ENCODE measurements around the gene NHLH1.

Gene NHLH1

DNA sequence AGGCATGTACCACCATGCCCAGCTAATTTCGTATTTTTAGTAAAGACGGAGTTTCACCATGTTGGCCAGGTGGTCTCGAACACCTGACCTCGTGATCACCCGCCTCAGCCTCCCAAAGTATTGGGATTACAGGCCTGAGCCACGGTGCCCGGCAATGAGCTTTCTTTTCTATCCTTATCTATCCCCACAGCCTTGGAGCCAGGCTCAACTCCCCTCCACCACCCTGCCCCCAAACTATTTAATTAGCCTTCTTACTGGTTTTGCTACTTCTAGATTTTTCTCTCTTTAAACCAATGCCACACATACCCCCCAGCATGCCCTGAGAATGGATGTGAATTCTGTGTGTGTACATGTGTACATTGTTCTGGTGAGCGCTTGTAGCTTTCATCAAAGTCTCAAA lies 27.8 kb downstream of the NHLH1 start:
- Histone ChIP-seq H3K27me3 (replicated peaks; ENCODE audit: control insufficient read depth, insufficient read depth, low read length) (no peaks in the 10 kb centered on the region), H3K4me3 (replicated peaks; ENCODE audit: low read depth, low read length) (no peak overlapping the region), H3K36me3 (ENCODE audit: control insufficient read depth, insufficient read depth, low read length) (no peaks in the 10 kb centered on the region)
- no peak for DNase-seq (ENCODE audit: extremely low read depth, insufficient read length)
- TF ChIP-seq CTCF (IDR thresholded peaks at IDR 0.05; ENCODE audit: insufficient read depth, low read length, poor library complexity, severe bottlenecking): no peak

GRCh38 chr1:160397651-160398050 lies 30.8 kb downstream of the NHLH1 start:
- no peak overlapping the region for H3K4me3 ChIP-seq (replicated peaks; ENCODE audit: low read depth, low read length)
- DNase-seq (ENCODE audit: extremely low read depth, insufficient read length): no peak
- H3K27me3 ChIP-seq (replicated peaks; ENCODE audit: control insufficient read depth, insufficient read depth, low read length): no peaks in the 10 kb centered on the region
- no peaks in the 10 kb centered on the region for H3K36me3 ChIP-seq (ENCODE audit: control insufficient read depth, insufficient read depth, low read length)
- TF ChIP-seq CTCF (IDR thresholded peaks at IDR 0.05; ENCODE audit: insufficient read depth, low read length, poor library complexity, severe bottlenecking): no peak

- H3K27me3 ChIP-seq (replicated peaks; ENCODE audit: control insufficient read depth, insufficient read depth, low read length): no peaks in the 10 kb centered on the region
- no peak for TF ChIP-seq CTCF (IDR thresholded peaks at IDR 0.05; ENCODE audit: insufficient read depth, low read length, poor library complexity, severe bottlenecking)
- no peaks in the 10 kb centered on the region for H3K36me3 ChIP-seq (ENCODE audit: control insufficient read depth, insufficient read depth, low read length)
- H3K4me3 ChIP-seq (replicated peaks; ENCODE audit: low read depth, low read length): no peak overlapping the region
- no peak for DNase-seq (ENCODE audit: extremely low read depth, insufficient read length)
Observed at GRCh38 chr1:160398823-160399222, 32.0 kb downstream of the NHLH1 start.

GRCh38 chr1:160399544-160400222 lies 32.8 kb downstream of the NHLH1 start:
- Histone ChIP-seq H3K4me3 (replicated peaks; ENCODE audit: low read depth, low read length) (no peak overlapping the region; the same call in 1 of the 2 replicates), H3K36me3 (ENCODE audit: control insufficient read depth, insufficient read depth, low read length) (no peaks in the 10 kb centered on the region), H3K27me3 (replicated peaks; ENCODE audit: control insufficient read depth, insufficient read depth, low read length) (no peaks in the 10 kb centered on the region)
- DNase-seq (ENCODE audit: extremely low read depth, insufficient read length): no peak
- no peak for TF ChIP-seq CTCF (IDR thresholded peaks at IDR 0.05; ENCODE audit: insufficient read depth, low read length, poor library complexity, severe bottlenecking)

DNA sequence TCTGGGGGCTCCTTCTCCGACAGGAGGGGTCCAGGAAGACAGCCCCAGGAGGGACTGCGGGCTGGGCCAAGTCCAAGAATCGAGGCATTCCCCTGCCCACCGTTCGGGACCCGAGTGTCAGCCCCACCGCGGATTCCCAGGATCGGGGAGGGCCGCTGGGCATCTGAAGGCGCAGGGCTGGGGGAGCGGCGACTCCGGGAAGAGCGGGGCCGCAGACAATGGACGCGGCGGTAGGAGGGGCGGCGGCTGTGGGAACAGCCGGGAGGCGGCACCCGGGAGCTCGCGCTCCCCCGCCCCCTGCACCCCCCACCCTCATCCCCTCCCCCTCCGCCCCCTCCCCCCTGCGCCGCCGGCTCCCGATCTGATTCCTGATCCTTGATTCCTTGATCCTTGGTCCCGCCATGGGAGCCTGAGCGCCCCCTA lies 33.4 kb downstream of the NHLH1 start, which contains the start of gene VANGL2:
Gene VANGL2, plus strand, starts transcription at position 342 of the 423 bp plus-strand sequence. CDS start 15,274 bp downstream, outside the sequence.
- H3K27me3 ChIP-seq (replicated peaks; ENCODE audit: control insufficient read depth, insufficient read depth, low read length): no peaks in the 10 kb centered on the region
- no peak for DNase-seq (ENCODE audit: extremely low read depth, insufficient read length)
- H3K4me3 ChIP-seq (replicated peaks; ENCODE audit: low read depth, low read length): peak within 1 kb of the TSS; percentile 54
- TF ChIP-seq CTCF (IDR thresholded peaks at IDR 0.05; ENCODE audit: insufficient read depth, low read length, poor library complexity, severe bottlenecking): no peak
- H3K36me3 ChIP-seq (ENCODE audit: control insufficient read depth, insufficient read depth, low read length): no peaks in the 10 kb centered on the region
